HG03378 (cell line): ENCODE data around the gene ZKSCAN2.

Experiments used
- ATAC-seq: cut with Tn5 transposase; IDR thresholded peaks from one replicate; pipeline ENCODE4 v1.9.1; 2021; ENCODE audit warnings: mild to moderate bottlenecking, moderate library complexity; ENCODE audit not compliant: unreplicated experiment

ZKSCAN2 gene

GRCh38 chr16:25224731-25225319 is 32.8 kb downstream of the ZKSCAN2 start:
- ATAC-seq, result no peak

GRCh38 chr16:25223964-25224363 is 33.7 kb downstream of the ZKSCAN2 start:
- ATAC-seq, result no peak

GRCh38 chr16:25222959-25223358 is 34.7 kb downstream of the ZKSCAN2 start:
- ATAC-seq, result no peak

GRCh38 chr16:25219070-25219737 is 38.4 kb downstream of the ZKSCAN2 start:
- ATAC-seq, result no peak

GRCh38 chr16:25217921-25218320 is 39.7 kb downstream of the ZKSCAN2 start:
- no peak for ATAC-seq

GRCh38 chr16:25217112-25217511 is 40.5 kb downstream of the ZKSCAN2 start:
- ATAC-seq, result no peak

GRCh38 chr16:25213709-25214397 is 43.8 kb downstream of the ZKSCAN2 start:
- no peak for ATAC-seq

- ATAC-seq, result no peak
Observed at GRCh38 chr16:25212636-25213035, 45.0 kb downstream of the ZKSCAN2 start.

- no peak for ATAC-seq
Observed at GRCh38 chr16:25210758-25211157, 46.9 kb downstream of the ZKSCAN2 start.

- no peak for ATAC-seq
Observed at GRCh38 chr16:25199457-25199856, 58.2 kb downstream of the ZKSCAN2 start.

- ATAC-seq, result no peak
Observed at GRCh38 chr16:25198021-25198420, 59.6 kb downstream of the ZKSCAN2 start.

GRCh38 chr16:25194273-25194878 is 63.3 kb downstream of the ZKSCAN2 start:
- ATAC-seq, result no peak

- no peak for ATAC-seq
Observed at GRCh38 chr16:25192096-25192495, 65.5 kb downstream of the ZKSCAN2 start.

- ATAC-seq, result no peak
Observed at GRCh38 chr16:25189305-25189704, 68.3 kb downstream of the ZKSCAN2 start.

- no peak for ATAC-seq
Observed at GRCh38 chr16:25187491-25187795, 70.2 kb downstream of the ZKSCAN2 start.
